HG03469 (cell line): ENCODE results near the gene SSBP3.
A peak's percentile ranks its signal among the peaks of the same experiment; 100 is the strongest.

Experiments used
- ATAC-seq: cut with Tn5 transposase; IDR thresholded peaks from one replicate; pipeline ENCODE4 v1.9.1; 2021; ENCODE audit warnings: mild to moderate bottlenecking, moderate library complexity, moderate number of reproducible peaks; ENCODE audit not compliant: unreplicated experiment

SSBP3 gene

GRCh38 chr1:54199765-54200518 is 206.3 kb downstream of the SSBP3 start, which contains the start of the genes CYB5RL and MRPL37:
TSS of gene CYB5RL (minus strand) at chr1:54200030. CDS start at chr1:54195616, 4,414 bp downstream.
TSS of gene MRPL37 (plus strand) at chr1:54200167. CDS start at chr1:54200244, 77 bp downstream.
- peak; percentile 72 for ATAC-seq

GRCh38 chr1:54199151-54199764 is 206.9 kb downstream of the SSBP3 start:
- peak; percentile 13 for ATAC-seq

DNA sequence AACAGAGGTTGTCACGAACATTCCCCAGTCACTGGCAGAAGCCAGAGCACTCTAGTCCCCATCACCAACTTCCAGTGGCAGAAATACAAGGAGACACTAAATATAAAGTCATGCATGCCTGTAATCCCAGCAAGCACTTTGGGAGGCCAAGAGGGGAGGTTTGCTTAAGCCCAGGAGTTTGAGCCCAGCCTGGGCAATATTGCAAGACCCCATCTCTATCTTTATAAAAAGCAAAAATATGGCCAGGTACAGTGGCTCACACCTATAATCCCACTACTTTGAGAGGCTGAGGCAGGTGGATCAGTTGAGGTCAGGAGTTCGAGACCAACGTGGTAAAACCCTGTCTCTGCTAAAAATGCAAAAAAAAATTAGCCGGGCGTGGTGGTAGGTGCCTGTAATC is 212.7 kb downstream of the SSBP3 start:
- no peak for ATAC-seq

- no peak for ATAC-seq
Observed at GRCh38 chr1:54191525-54191924, 214.7 kb downstream of the SSBP3 start.

DNA sequence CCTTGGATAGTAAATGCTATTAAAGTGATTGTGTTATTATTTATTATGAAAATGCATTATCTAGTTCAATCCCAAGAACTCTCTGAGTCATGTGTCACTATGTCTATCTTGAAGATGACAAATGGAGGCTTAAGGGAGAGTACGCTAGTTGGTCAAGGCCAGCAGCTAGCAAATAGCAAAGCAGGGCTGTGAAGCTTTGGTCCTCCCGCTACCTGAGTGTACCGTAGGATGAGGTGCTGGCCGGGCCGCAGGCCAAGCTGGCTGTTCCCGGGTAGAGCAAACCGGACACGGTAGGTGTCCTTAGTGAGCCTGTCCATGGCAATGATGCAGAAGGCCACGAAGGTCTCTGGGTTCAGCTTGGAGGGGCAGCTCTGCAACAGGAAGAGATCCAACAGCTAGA is 215.7 kb downstream of the SSBP3 start:
- no peak for ATAC-seq

GRCh38 chr1:54188291-54188690 is 217.9 kb downstream of the SSBP3 start:
- ATAC-seq: no peak

GRCh38 chr1:54186056-54186455 is 220.1 kb downstream of the SSBP3 start:
- no peak for ATAC-seq

DNA sequence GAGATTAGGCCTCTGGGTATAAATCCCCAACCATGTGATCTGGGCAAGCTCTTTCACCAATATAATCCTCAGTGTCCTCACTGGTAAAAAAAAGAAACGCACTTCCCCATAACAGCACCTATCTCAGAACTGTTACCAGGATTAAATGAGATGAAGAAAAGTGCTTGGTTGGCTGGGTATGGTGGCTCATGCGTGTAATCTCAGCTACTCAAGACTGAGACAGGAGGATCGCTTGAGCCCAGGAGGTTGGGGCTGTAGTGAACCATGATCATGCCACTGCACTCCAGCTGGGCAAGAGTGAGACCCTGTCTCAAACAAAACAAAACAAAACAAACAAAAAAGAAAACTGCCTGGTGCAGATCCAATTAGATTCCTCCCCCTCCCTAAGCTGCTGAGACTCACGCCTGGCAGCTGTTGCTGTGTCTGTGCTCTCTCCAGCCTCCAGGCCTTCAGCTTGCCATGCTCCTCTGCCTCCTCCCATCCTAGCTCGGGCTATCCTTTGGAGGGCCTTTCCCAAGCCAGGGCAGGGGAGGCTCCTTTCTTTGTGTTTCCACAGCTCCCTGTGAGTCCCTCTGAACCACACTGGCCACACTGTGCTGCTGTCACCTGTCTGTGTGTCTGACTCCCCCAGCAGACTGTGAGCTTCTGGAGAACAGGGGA is 225.4 kb downstream of the SSBP3 start:
- no peak for ATAC-seq

GRCh38 chr1:54178296-54179070 is 227.7 kb downstream of the SSBP3 start:
- no peak for ATAC-seq

DNA sequence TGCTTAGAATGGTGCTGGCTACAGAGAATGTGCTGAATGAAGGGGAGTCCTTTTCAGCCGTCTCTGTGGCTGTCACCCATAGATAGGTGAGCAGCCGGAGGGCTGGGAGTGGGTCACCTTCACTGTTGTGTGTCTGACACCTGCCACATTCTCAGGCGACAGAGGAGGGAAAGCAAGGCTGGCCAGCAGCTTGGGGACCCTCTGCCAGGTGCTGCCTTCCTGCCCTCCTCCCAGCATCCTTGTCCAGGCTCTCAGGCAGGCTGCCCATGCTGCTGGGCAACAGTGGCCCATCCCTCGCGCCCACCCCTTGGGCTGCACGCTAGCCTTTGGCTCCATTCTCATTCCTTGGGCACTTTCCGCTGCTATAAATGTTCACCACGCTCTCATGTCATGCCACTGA is 228.5 kb downstream of the SSBP3 start:
- ATAC-seq: no peak

- ATAC-seq: no peak
Observed at GRCh38 chr1:54176621-54177327, 229.4 kb downstream of the SSBP3 start.
